GM12878 (cell line): Measurements from ENCODE around the gene ATF6. TPM values are rescaled to one million over a fixed set of nuclear protein-coding genes. Genes with fewer than 3 reads are reported as not detected.

ENCODE experiments used
- ATAC-seq: fragments of 200-7000 bp; cut with Tn5 transposase; 3 replicates; pipeline ENCODE4 v1.9.1; 2020; ENCODE audit warnings: mild to moderate bottlenecking, moderate library complexity
- BruUV-seq: library from RNA; stranded (reverse); fragments of 400-500 nt; replicated peaks from 2 replicates; lab custom pipeline; 2021; lab: Mats Ljungman, UMichigan
- CTCF ChIA-PET: fragments of 300-600 bp; sonication (Branson Sonifier 250); formaldehyde crosslinking; extraction: SDS; loops from one replicate; lab custom pipeline; 2021; ENCODE audit warnings: inconsistent platforms; lab: Yijun Ruan, JAX
- POLR2A ChIA-PET: fragments of 350-600 bp; formaldehyde crosslinking; extraction: SDS; loops from one replicate; lab custom pipeline; 2021; ENCODE audit warnings: inconsistent platforms; lab: Charles Lee
- RAD21 ChIA-PET: fragments of 300-600 bp; sonication (Branson Sonifier 250); formaldehyde crosslinking; loops from one replicate; lab custom pipeline; 2023; ENCODE audit warnings: antibody characterized with exemption; ENCODE audit not compliant: unreplicated experiment; lab: Charles Lee
- SMC1A ChIA-PET: fragments of 300-600 bp; sonication (Branson Sonifier 250); formaldehyde crosslinking; loops from one replicate; lab custom pipeline; 2023; ENCODE audit not compliant: unreplicated experiment, uncharacterized antibody; lab: Charles Lee
- DNase-seq: peaks from one replicate; pipeline ENCODE4 v3.0.0-alpha.2; 2011; ENCODE audit warnings: low read depth, low spot score
- FAIRE-seq: peaks from 3 replicates; lab custom pipeline; 2011; peaks lifted over from hg19 to GRCh38; lab: Jason Lieb, UNC
- H2AFZ ChIP-seq: 2 replicates; pipeline ENCODE4 v1.6.0; 2011; ENCODE audit warnings: low read depth, low read length, control low read depth; ENCODE audit not compliant: control insufficient read depth
- H3K27ac ChIP-seq: 2 replicates; pipeline ENCODE4 v1.5.1; 2011; ENCODE audit warnings: control low read depth; ENCODE audit not compliant: control insufficient read depth, insufficient read depth
- H3K27me3 ChIP-seq, 2 experiments: replicated peaks in 1 of 2; 2 replicates each; pipeline versions ENCODE4 v1.6.0 to v1.6.1; 2011; ENCODE audit warnings: low read length in 1 of 2; ENCODE audit not compliant: control insufficient read depth in 2 of 2, insufficient read depth in 2 of 2
- H3K36me3 ChIP-seq, 2 experiments: 2 replicates each; pipeline ENCODE4 v1.5.1; 2011; ENCODE audit warnings: low read length in 1 of 2; ENCODE audit not compliant: control insufficient read depth in 2 of 2, insufficient read depth in 2 of 2
- H3K4me1 ChIP-seq: 2 replicates; pipeline ENCODE4 v1.6.1; 2011; ENCODE audit warnings: mild to moderate bottlenecking, low read length, moderate library complexity, mixed read lengths; ENCODE audit not compliant: control insufficient read depth, insufficient read depth
- H3K4me2 ChIP-seq: 2 replicates; pipeline ENCODE4 v1.6.0; 2011; ENCODE audit warnings: control low read depth; ENCODE audit not compliant: control insufficient read depth, insufficient read depth
- H3K4me3 ChIP-seq: fragments of 200-600 bp; sonication (generic); 2 replicates; pipeline ENCODE4 v1.5.1; 2016
- H3K79me2 ChIP-seq: 2 replicates; pipeline ENCODE4 v1.6.0; 2011; ENCODE audit warnings: low read length; ENCODE audit not compliant: control insufficient read depth, insufficient read depth
- H3K9ac ChIP-seq: 2 replicates; pipeline ENCODE4 v1.8.0; 2011; ENCODE audit warnings: low read length, control low read depth, mixed read lengths; ENCODE audit not compliant: control insufficient read depth, insufficient read depth
- H3K9me3 ChIP-seq: replicated peaks from 3 replicates; pipeline ENCODE4 v1.5.1; 2011; ENCODE audit warnings: mild to moderate bottlenecking, low read length; ENCODE audit not compliant: control insufficient read depth, insufficient read depth
- H4K20me1 ChIP-seq: 2 replicates; pipeline ENCODE4 v1.6.0; 2011; ENCODE audit not compliant: control insufficient read depth, insufficient read depth
- ASH2L ChIP-seq: fragments of 300-600, 200-600 bp; sonication (generic); IDR thresholded peaks from 2 replicates; pipeline ENCODE4 v1.6.1; 2017; ENCODE audit warnings: low read depth, mild to moderate bottlenecking, borderline replicate concordance
- ELK1 ChIP-seq: IDR thresholded peaks from 2 replicates; pipeline ENCODE4 v1.6.1; 2012; ENCODE audit warnings: low read depth, low read length, improper control_type of control experiment
- HSF1 ChIP-seq: fragments of 150-350 bp; IDR thresholded peaks from 2 replicates; pipeline ENCODE4 v1.6.1; 2014; ENCODE audit warnings: mild to moderate bottlenecking, low read depth, low read length
- LARP7 ChIP-seq: fragments of 450-650 bp; IDR thresholded peaks from 2 replicates; pipeline ENCODE4 v1.6.1; 2017; ENCODE audit warnings: mild to moderate bottlenecking
- SREBF1 ChIP-seq: IDR thresholded peaks from 2 replicates; pipeline ENCODE4 v1.6.1; 2012; ENCODE audit warnings: mild to moderate bottlenecking, low read length
- TCF3 ChIP-seq: IDR thresholded peaks from 2 replicates; pipeline ENCODE4 v1.6.1; 2012; ENCODE audit warnings: low read depth, mild to moderate bottlenecking, low read length, borderline replicate concordance; ENCODE audit not compliant: insufficient read depth
- ZNF24 ChIP-seq: fragments of 450-650 bp; IDR thresholded peaks from 2 replicates; pipeline ENCODE4 v1.6.1; 2017; ENCODE audit warnings: antibody characterized with exemption, mild to moderate bottlenecking
- WGBS: methylation state at CpG from one replicate; pipeline ENCODE4 v1.1.6; 2016; ENCODE audit warnings: low lambda C conversion rate; ENCODE audit not compliant: insufficient replicate concordance, insufficient coverage; ENCODE audit errors: missing lambda C conversion rate; 5-methylcytosine and 5-hydroxymethylcytosine counted together
- in situ Hi-C: fragments of 300-500 bp; cut with MboI; formaldehyde crosslinking; loops from 9 replicates; pipeline ENCODE4 v1.14.3; 2018; ENCODE audit warnings: mixed read lengths
- intact Hi-C: fragments of 100-400 bp; cut with micrococcal nuclease; formaldehyde crosslinking; loops from one replicate; pipeline ENCODE4 v1.14.2; 2022; ENCODE audit not compliant: unreplicated experiment
- polyA plus RNA-seq, 11 experiments: library from polyadenylated mRNA; depleted of rRNA in 4 of 11; unstranded in 6 of 11; stranded (reverse) in 5 of 11; fragments of >200 nt; fragmentation: Nextera tagmentation in 4 of 11; fragmentation: Illumina TruSeq in 1 of 11; extraction: Ambion mirVana in 4 of 11; extraction: Trizol in 1 of 11; gene quantifications; 1 replicate in 1 of 11; 2 replicates in 10 of 11; pipeline versions ENCODE4 v1.2.1 to v1.2.3, GENCODE V29; 2011 to 2016; ENCODE audit warnings: inconsistent platforms in 2 of 11, missing spikeins in 2 of 11, low read depth in 1 of 11
- total RNA-seq, 4 experiments: library from RNA; depleted of rRNA in 3 of 4; stranded (reverse); fragments of >200 nt in 3 of 4; fragmentation: Illumina TruSeq in 1 of 4; extraction: Trizol in 1 of 4; gene quantifications; 2 replicates each; pipeline versions ENCODE4 v1.2.1 to v1.2.3, GENCODE V29; 2013 to 2021
- TF ChIP-seq, protein P1 (sequence below): fragments of 450-650 bp; formaldehyde crosslinking; IDR thresholded peaks from 2 replicates; pipeline ENCODE4 v1.4.0; 2022; ENCODE audit warnings: mild to moderate bottlenecking, moderate library complexity

The ATF6 gene
- total and polyA plus RNA-seq, 10 of the 15 experiments (the other 5 are each of a cell fraction or from before 2014, with no cell fraction given), result 7.8 to 24.3 (median 14.7) TPM

GRCh38 chr1:161946071-161946987 lies 180.2 kb downstream of the ATF6 start (continued):
- TF ChIP-seq ASH2L (no peak), ELK1 (no peak), SREBF1 (no peak)
- TF ChIP-seq, protein P1, sequence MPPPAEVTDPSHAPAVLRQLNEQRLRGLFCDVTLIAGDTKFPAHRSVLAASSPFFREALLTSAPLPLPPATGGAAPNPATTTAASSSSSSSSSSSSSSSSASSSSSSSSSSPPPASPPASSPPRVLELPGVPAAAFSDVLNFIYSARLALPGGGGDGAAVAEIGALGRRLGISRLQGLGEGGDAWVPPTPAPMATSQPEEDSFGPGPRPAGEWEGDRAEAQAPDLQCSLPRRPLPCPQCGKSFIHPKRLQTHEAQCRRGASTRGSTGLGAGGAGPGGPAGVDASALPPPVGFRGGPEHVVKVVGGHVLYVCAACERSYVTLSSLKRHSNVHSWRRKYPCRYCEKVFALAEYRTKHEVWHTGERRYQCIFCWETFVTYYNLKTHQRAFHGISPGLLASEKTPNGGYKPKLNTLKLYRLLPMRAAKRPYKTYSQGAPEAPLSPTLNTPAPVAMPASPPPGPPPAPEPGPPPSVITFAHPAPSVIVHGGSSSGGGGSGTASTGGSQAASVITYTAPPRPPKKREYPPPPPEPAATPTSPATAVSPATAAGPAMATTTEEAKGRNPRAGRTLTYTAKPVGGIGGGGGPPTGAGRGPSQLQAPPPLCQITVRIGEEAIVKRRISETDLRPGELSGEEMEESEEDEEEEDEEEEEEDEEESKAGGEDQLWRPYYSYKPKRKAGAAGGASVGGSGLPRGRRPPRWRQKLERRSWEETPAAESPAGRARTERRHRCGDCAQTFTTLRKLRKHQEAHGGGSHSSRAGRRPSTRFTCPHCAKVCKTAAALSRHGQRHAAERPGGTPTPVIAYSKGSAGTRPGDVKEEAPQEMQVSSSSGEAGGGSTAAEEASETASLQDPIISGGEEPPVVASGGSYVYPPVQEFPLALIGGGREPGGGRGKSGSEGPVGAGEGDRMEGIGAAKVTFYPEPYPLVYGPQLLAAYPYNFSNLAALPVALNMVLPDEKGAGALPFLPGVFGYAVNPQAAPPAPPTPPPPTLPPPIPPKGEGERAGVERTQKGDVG (CRISPR knock-in tag), result no peak

- DNase-seq (no peak), FAIRE-seq (no peak), ATAC-seq (no peak)
- no peaks in the 10 kb centered on the region for H3K9me3 ChIP-seq
- H3K27me3 ChIP-seq, result no peaks in the 10 kb centered on the region
- H2AFZ ChIP-seq, result no peak overlapping the region
- H3K4me1 ChIP-seq, result no peaks in the 10 kb centered on the region
- no TSS peak for BruUV-seq
- intact Hi-C loops, result no loop called here
- WGBS, result 99% methylated on average over 4 of the region's 4 CpGs
- no peak overlapping the region for H3K4me2 ChIP-seq
- H3K36me3 ChIP-seq, result no peaks in the 10 kb centered on the region; a peak in 2 of 4 replicates
- H4K20me1 ChIP-seq, result no peaks in the 10 kb centered on the region
- ChIA-PET CTCF (no interaction called here), RAD21 (no interaction called here), POLR2A (no interaction called here), SMC1A (no interaction called here)
- H3K9ac ChIP-seq, result no peak overlapping the region
- in situ Hi-C loops, result no loop called here
- H3K27ac ChIP-seq, result no peak overlapping the region
- no peak overlapping the region for H3K4me3 ChIP-seq
- H3K79me2 ChIP-seq, result no peaks in the 10 kb centered on the region
- no peak for TF ChIP-seq HSF1
- no peak for TF ChIP-seq LARP7
- no peak for TF ChIP-seq ZNF24
- TF ChIP-seq TCF3, result no peak
Measured at GRCh38 chr1:161948435-161948834, 182.3 kb downstream of the ATF6 start.
